Liver (tissue), 9 donors: ENCODE data around the gene FGD5. TPM values are rescaled to one million over a fixed set of nuclear protein-coding genes. Genes with fewer than 3 reads are reported as not detected.

Source experiments
- DNase-seq: peaks from one replicate; pipeline ENCODE4 v3.0.0-alpha.2; 2017; ENCODE audit warnings: low spot score
- H3K27ac ChIP-seq, 2 donors: one replicate each; pipeline ENCODE4 v1.7.0; 2013; ENCODE audit warnings: inconsistent platforms in 2 of 2, low read length in 2 of 2, control low read depth in 1 of 2, low read depth in 1 of 2, mild to moderate bottlenecking in 1 of 2
- H3K27me3 ChIP-seq, 4 donors: one replicate each; pipeline versions ENCODE4 v1.6.1 to v1.7.0; 2013; ENCODE audit warnings: low read length in 3 of 4, inconsistent platforms in 1 of 4, mild to moderate bottlenecking in 1 of 4, moderate library complexity in 1 of 4; ENCODE audit not compliant: control insufficient read depth in 4 of 4, insufficient read depth in 4 of 4
- H3K36me3 ChIP-seq, 4 donors: one replicate each; pipeline versions ENCODE4 v1.6.1 to v1.7.0; 2013; ENCODE audit warnings: low read length in 3 of 4, mild to moderate bottlenecking in 3 of 4, low read depth in 1 of 4, moderate library complexity in 1 of 4; ENCODE audit not compliant: control insufficient read depth in 4 of 4, insufficient read depth in 3 of 4
- H3K4me1 ChIP-seq, 4 donors: one replicate each; pipeline versions ENCODE4 v1.6.1 to v1.7.0; 2013; ENCODE audit warnings: low read length in 3 of 4, mild to moderate bottlenecking in 3 of 4, moderate library complexity in 1 of 4; ENCODE audit not compliant: control insufficient read depth in 4 of 4, insufficient read depth in 4 of 4
- H3K4me3 ChIP-seq, 3 donors: one replicate each; pipeline versions ENCODE4 v1.6.1 to v1.7.0; 2013; ENCODE audit warnings: low read length in 3 of 3, control low read depth in 1 of 3, low read depth in 1 of 3, mild to moderate bottlenecking in 1 of 3
- H3K9ac ChIP-seq, 2 donors: one replicate each; pipeline ENCODE4 v1.7.0; 2013; ENCODE audit warnings: low read length in 2 of 2, mild to moderate bottlenecking in 2 of 2, moderate library complexity in 2 of 2, control low read depth in 1 of 2, low read depth in 1 of 2
- H3K9me3 ChIP-seq, 4 donors: one replicate each; pipeline versions ENCODE4 v1.6.1 to v1.7.0; 2013; ENCODE audit warnings: low read length in 3 of 4; ENCODE audit not compliant: control insufficient read depth in 4 of 4
- EGR1 ChIP-seq, 2 donors: IDR thresholded peaks; 2 replicates each; pipeline ENCODE4 v1.6.1; 2016 to 2018; ENCODE audit warnings: antibody characterized with exemption in 2 of 2, low read depth in 2 of 2
- FOXA2 ChIP-seq: IDR thresholded peaks from 2 replicates; pipeline ENCODE4 v1.6.1; 2016; ENCODE audit warnings: antibody characterized with exemption
- GABPA ChIP-seq, 2 donors: IDR thresholded peaks in 1 of 2; conservative IDR thresholded peaks in 1 of 2; 2 replicates each; pipeline ENCODE4 v1.6.1; 2016; ENCODE audit warnings: antibody characterized with exemption in 2 of 2, mild to moderate bottlenecking in 1 of 2, moderate library complexity in 1 of 2
- HNF4A ChIP-seq, 2 donors: conservative IDR thresholded peaks; 2 replicates each; pipeline ENCODE4 v1.6.1; 2016; ENCODE audit warnings: antibody characterized with exemption in 2 of 2, mild to moderate bottlenecking in 2 of 2
- HNF4G ChIP-seq: IDR thresholded peaks from 2 replicates; pipeline ENCODE4 v1.6.1; 2016; ENCODE audit warnings: antibody characterized with exemption
- NR2F2 ChIP-seq: IDR thresholded peaks from 2 replicates; pipeline ENCODE4 v1.6.1; 2016; ENCODE audit warnings: antibody characterized with exemption
- RAD21 ChIP-seq, 2 donors: IDR thresholded peaks; 2 replicates each; pipeline ENCODE4 v1.6.1; 2016; ENCODE audit warnings: antibody characterized with exemption in 2 of 2, mild to moderate bottlenecking in 2 of 2
- RXRA ChIP-seq, 2 donors: IDR thresholded peaks; 2 replicates each; pipeline ENCODE4 v1.6.1; 2017 to 2018; ENCODE audit warnings: antibody characterized with exemption in 2 of 2, mild to moderate bottlenecking in 1 of 2
- SP1 ChIP-seq: IDR thresholded peaks from 2 replicates; pipeline ENCODE4 v1.6.1; 2018; ENCODE audit warnings: antibody characterized with exemption, mild to moderate bottlenecking
- TAF1 ChIP-seq: conservative IDR thresholded peaks from 2 replicates; pipeline ENCODE4 v1.6.1; 2016; ENCODE audit warnings: antibody characterized with exemption, mild to moderate bottlenecking
- WGBS: extraction: QIAGEN DNeasy Blood & Tissue Kit; methylation state at CpG from one replicate; pipeline ENCODE4 v1.1.7; 2013; 5-methylcytosine and 5-hydroxymethylcytosine counted together
- polyA plus RNA-seq, 2 donors: library from polyadenylated mRNA; stranded (reverse) in 1 of 2; unstranded in 1 of 2; fragments of 200-250 nt in 1 of 2; fragments of >200 nt in 1 of 2; fragmentation: Nextera tagmentation in 1 of 2; extraction: Ambion mirVana in 1 of 2; gene quantifications; one replicate each; pipeline versions ENCODE4 v1.2.1 to v1.2.3, GENCODE V29; 2013 to 2015
- total RNA-seq, 2 donors: library from RNA; depleted of rRNA; stranded (reverse); fragments of >200 nt; gene quantifications; one replicate each; pipeline ENCODE4 v1.2.3, GENCODE V29; 2014
- TF ChIP-seq, protein P1 (sequence below): fragments of 150-350 bp; IDR thresholded peaks from 2 replicates; pipeline ENCODE4 v1.5.1; 2017; ENCODE audit warnings: improper control_type of control experiment, low read depth, low read length; ENCODE audit not compliant: missing input control
- TF ChIP-seq, protein P2 (sequence below): IDR thresholded peaks from 2 replicates; pipeline ENCODE4 v1.6.1; 2016; ENCODE audit warnings: antibody characterized with exemption
- TF ChIP-seq, protein P3 (sequence below): IDR thresholded peaks from 2 replicates; pipeline ENCODE4 v1.6.1; 2016; ENCODE audit warnings: antibody characterized with exemption
- TF ChIP-seq, protein P4 (sequence below): IDR thresholded peaks from 2 replicates; pipeline ENCODE4 v1.6.1; 2016; ENCODE audit warnings: antibody characterized with exemption
- donor health status: healthy.
- donor health status: healthy.
- donor health status: healthy.
- donor health status: healthy.
- donor health status: healthy.

FGD5 gene
- total and polyA plus RNA-seq, 4 donors = 2.0 to 6.3 (median 3.1) TPM

DNA sequence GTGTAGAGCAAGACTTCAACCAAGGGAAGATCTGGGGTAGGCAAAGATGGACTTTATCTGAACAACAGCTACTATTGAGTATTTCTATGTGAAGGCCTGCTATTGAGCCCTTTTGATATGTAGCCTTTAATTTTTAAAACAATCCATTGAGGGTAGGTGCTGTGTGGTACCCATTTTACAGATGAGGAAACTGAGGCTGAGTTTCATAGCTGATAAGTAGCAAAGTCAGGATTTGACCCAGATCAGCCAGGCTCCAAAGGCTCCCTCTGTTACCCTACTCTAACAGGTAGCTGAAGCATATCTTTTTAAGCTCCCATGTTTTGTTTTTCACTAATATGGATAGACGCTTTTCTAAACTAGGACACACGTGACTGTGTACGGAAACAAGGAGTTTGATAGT is 2.4 kb upstream of the FGD5 start (continued):
- TF ChIP-seq, protein P1, sequence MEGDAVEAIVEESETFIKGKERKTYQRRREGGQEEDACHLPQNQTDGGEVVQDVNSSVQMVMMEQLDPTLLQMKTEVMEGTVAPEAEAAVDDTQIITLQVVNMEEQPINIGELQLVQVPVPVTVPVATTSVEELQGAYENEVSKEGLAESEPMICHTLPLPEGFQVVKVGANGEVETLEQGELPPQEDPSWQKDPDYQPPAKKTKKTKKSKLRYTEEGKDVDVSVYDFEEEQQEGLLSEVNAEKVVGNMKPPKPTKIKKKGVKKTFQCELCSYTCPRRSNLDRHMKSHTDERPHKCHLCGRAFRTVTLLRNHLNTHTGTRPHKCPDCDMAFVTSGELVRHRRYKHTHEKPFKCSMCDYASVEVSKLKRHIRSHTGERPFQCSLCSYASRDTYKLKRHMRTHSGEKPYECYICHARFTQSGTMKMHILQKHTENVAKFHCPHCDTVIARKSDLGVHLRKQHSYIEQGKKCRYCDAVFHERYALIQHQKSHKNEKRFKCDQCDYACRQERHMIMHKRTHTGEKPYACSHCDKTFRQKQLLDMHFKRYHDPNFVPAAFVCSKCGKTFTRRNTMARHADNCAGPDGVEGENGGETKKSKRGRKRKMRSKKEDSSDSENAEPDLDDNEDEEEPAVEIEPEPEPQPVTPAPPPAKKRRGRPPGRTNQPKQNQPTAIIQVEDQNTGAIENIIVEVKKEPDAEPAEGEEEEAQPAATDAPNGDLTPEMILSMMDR = no peak
- TF ChIP-seq RAD21 (IDR thresholded peaks at IDR 0.05) = no peak

DNA sequence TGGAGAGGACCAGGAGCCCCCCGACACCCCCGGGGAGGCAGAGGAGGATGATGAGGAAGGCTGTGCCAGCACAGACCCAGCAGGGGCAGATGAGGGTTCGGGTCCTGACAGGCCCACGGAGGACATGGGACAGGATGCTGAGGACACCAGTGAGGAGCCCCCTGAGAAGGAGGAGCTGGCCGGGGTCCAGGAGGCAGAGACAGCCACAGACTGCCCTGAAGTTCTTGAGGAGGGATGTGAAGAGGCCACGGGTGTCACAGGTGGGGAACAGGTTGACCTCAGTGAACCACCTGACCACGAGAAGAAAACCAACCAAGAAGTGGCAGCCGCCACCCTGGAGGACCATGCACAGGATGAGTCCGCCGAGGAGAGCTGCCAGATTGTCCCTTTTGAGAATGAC is 909 bp downstream of the FGD5 start:
- Histone ChIP-seq H3K27ac (no peak overlapping the region), H3K4me1 (peaks cover 0 to 6% (median under 1%) of the 10 kb centered on the region in 4 donors), H3K36me3 (no peaks in the 10 kb centered on the region), H3K4me3 (no peak overlapping the region), H3K9me3 (no peaks in the 10 kb centered on the region), H3K9ac (no peak overlapping the region), H3K27me3 (no peaks in the 10 kb centered on the region)
- DNase-seq = no peak
- 84% methylated on average over 10 of the region's 10 CpGs for WGBS
- no peak for TF ChIP-seq TAF1
- no peak for TF ChIP-seq RXRA (IDR thresholded peaks at IDR 0.05)

DNA sequence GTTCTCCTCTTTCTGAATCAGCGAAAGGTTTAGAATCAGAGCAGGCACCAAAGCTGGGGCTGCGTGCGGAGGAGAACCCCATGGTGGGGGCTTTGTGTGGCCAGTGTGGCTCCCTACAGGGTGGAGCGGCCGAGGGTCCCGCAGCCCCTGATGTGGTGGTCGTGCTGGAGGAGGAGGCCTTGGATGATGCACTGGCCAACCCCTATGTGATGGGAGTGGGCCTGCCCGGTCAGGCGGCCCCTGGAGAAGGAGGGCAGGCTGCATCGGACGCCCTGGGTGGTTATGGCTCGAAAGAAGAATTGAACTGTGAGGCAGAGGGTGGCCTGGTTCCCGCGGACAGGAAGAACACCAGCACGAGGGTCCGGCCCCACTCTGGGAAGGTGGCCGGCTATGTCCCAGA is 1.4 kb downstream of the FGD5 start:
- H3K4me1 ChIP-seq = peaks cover 0 to 5% (median 0%) of the 10 kb centered on the region in 4 donors
- TF ChIP-seq NR2F2 (no peak), HNF4G (no peak), EGR1 (IDR thresholded peaks at IDR 0.05; ENCODE audit: low read depth in 2 of 2) (no peak), HNF4A (conservative IDR thresholded peaks at IDR 0.05) (no peak), SP1 (no peak), TAF1 (no peak), GABPA (IDR thresholded peaks at IDR 0.05 in 1 of 2, conservative IDR thresholded peaks at IDR 0.05 in 1 of 2) (no peak), FOXA2 (no peak)
- TF ChIP-seq, protein P2, sequence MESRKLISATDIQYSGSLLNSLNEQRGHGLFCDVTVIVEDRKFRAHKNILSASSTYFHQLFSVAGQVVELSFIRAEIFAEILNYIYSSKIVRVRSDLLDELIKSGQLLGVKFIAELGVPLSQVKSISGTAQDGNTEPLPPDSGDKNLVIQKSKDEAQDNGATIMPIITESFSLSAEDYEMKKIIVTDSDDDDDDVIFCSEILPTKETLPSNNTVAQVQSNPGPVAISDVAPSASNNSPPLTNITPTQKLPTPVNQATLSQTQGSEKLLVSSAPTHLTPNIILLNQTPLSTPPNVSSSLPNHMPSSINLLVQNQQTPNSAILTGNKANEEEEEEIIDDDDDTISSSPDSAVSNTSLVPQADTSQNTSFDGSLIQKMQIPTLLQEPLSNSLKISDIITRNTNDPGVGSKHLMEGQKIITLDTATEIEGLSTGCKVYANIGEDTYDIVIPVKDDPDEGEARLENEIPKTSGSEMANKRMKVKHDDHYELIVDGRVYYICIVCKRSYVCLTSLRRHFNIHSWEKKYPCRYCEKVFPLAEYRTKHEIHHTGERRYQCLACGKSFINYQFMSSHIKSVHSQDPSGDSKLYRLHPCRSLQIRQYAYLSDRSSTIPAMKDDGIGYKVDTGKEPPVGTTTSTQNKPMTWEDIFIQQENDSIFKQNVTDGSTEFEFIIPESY = no peak
- TF ChIP-seq, protein P3, sequence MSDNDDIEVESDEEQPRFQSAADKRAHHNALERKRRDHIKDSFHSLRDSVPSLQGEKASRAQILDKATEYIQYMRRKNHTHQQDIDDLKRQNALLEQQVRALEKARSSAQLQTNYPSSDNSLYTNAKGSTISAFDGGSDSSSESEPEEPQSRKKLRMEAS = no peak
- TF ChIP-seq, protein P1 = no peak
- TF ChIP-seq, protein P4, sequence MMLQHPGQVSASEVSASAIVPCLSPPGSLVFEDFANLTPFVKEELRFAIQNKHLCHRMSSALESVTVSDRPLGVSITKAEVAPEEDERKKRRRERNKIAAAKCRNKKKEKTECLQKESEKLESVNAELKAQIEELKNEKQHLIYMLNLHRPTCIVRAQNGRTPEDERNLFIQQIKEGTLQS = no peak
- no peak overlapping the region for H3K27ac ChIP-seq
- DNase-seq = no peak
- no peaks in the 10 kb centered on the region for H3K36me3 ChIP-seq
- H3K9me3 ChIP-seq = no peaks in the 10 kb centered on the region
- 93% methylated on average over 17 of the region's 17 CpGs for WGBS
- H3K4me3 ChIP-seq = no peak overlapping the region
- no peak overlapping the region for H3K9ac ChIP-seq
- no peaks in the 10 kb centered on the region for H3K27me3 ChIP-seq
